ENCODE data around the gene BRIP1. TPM values are rescaled to one million over a fixed set of nuclear protein-coding genes. Genes with fewer than 3 reads are reported as not detected.
"Not testable (repeated sequence)": the region's sequence is repeated elsewhere in the genome, so short reads cannot be mapped to it uniquely, and the experiment has no call there.

BRIP1 gene
- total RNA-seq, 1 donor from 2014 or later, result 18.9 TPM

- Mint-ChIP-seq H3K9me3 (no peaks in the 10 kb centered on the region), H3K27me3 (no peaks in the 10 kb centered on the region), H3K27ac (no peak overlapping the region), H3K4me1 (ENCODE audit: unreplicated experiment) (no peaks in the 10 kb centered on the region), H3K4me3 (no peak overlapping the region), H3K36me3 (peaks cover 17% of the 10 kb centered on the region)
- TF ChIP-seq, protein P1, sequence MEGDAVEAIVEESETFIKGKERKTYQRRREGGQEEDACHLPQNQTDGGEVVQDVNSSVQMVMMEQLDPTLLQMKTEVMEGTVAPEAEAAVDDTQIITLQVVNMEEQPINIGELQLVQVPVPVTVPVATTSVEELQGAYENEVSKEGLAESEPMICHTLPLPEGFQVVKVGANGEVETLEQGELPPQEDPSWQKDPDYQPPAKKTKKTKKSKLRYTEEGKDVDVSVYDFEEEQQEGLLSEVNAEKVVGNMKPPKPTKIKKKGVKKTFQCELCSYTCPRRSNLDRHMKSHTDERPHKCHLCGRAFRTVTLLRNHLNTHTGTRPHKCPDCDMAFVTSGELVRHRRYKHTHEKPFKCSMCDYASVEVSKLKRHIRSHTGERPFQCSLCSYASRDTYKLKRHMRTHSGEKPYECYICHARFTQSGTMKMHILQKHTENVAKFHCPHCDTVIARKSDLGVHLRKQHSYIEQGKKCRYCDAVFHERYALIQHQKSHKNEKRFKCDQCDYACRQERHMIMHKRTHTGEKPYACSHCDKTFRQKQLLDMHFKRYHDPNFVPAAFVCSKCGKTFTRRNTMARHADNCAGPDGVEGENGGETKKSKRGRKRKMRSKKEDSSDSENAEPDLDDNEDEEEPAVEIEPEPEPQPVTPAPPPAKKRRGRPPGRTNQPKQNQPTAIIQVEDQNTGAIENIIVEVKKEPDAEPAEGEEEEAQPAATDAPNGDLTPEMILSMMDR (conservative IDR thresholded peaks at IDR 0.05), result no peak
- no peak for DNase-seq (ENCODE audit: extremely low spot score, unreplicated experiment)
These were observed 8.8 kb upstream of the BRIP1 start for GRCh38 chr17:61872099-61872498.

GRCh38 chr17:61869138-61869537, 5.8 kb upstream of the BRIP1 start:
- H3K27me3 Mint-ChIP-seq, result no peaks in the 10 kb centered on the region
- no peak for DNase-seq (ENCODE audit: extremely low spot score, unreplicated experiment)
- H3K36me3 Mint-ChIP-seq, result peaks cover 11% of the 10 kb centered on the region
- no peaks in the 10 kb centered on the region for H3K4me1 Mint-ChIP-seq (ENCODE audit: unreplicated experiment)
- H3K9me3 Mint-ChIP-seq, result no peaks in the 10 kb centered on the region
- no peak overlapping the region for H3K4me3 Mint-ChIP-seq
- TF ChIP-seq, protein P1 (conservative IDR thresholded peaks at IDR 0.05), result no peak
- no peak overlapping the region for H3K27ac Mint-ChIP-seq

- TF ChIP-seq, protein P1 (conservative IDR thresholded peaks at IDR 0.05), result no peak
- Mint-ChIP-seq H3K27me3 (no peaks in the 10 kb centered on the region), H3K27ac (no peak overlapping the region), H3K4me1 (ENCODE audit: unreplicated experiment) (peaks cover under 1% of the 10 kb centered on the region), H3K9me3 (no peaks in the 10 kb centered on the region), H3K4me3 (no peak overlapping the region), H3K36me3 (peaks cover 7% of the 10 kb centered on the region)
- DNase-seq (ENCODE audit: extremely low spot score, unreplicated experiment), result no peak
These were observed 4.7 kb upstream of the BRIP1 start for GRCh38 chr17:61868074-61868473.

- Mint-ChIP-seq H3K36me3 (peaks cover 7% of the 10 kb centered on the region), H3K4me3 (no peak overlapping the region), H3K27ac (no peak overlapping the region), H3K27me3 (no peaks in the 10 kb centered on the region), H3K9me3 (no peaks in the 10 kb centered on the region), H3K4me1 (ENCODE audit: unreplicated experiment) (peaks cover 8% of the 10 kb centered on the region)
- TF ChIP-seq, protein P1 (conservative IDR thresholded peaks at IDR 0.05), result no peak
- no peak for DNase-seq (ENCODE audit: extremely low spot score, unreplicated experiment)
These were observed 3.7 kb upstream of the BRIP1 start for GRCh38 chr17:61867033-61867432.

GRCh38 chr17:61863801-61864126, 436 bp upstream of the BRIP1 start:
- Mint-ChIP-seq H3K27ac (peak overlapping the region; percentile 98), H3K9me3 (no peaks in the 10 kb centered on the region), H3K27me3 (no peaks in the 10 kb centered on the region), H3K36me3 (peaks cover 3% of the 10 kb centered on the region), H3K4me1 (ENCODE audit: unreplicated experiment) (peaks cover 26% of the 10 kb centered on the region), H3K4me3 (peak overlapping the region; percentile 98)
- no peak for DNase-seq (ENCODE audit: extremely low spot score, unreplicated experiment)
- TF ChIP-seq, protein P1 (conservative IDR thresholded peaks at IDR 0.05), result no peak

DNA sequence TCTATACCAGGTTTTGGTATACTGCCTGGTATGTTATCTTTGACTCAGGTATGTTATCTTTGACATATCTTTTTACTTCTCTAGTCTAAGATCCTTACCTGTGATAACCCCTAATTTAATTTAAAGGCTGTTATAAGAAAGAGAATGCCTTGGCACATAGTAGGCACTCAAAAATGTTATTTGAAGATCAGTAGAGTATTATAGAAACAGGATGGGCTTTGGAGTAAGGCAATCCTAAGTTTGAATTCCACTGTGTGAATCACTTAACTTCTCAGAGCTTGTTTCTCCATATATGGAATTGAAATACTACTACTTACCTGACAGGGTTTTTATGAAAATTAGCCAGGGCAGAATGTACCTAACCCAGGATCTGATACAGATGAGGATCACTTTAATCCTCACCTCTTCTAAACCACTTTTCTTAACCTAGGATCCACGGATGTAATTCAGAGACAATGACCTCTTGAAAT, 1.2 kb downstream of the BRIP1 start:
- no peaks in the 10 kb centered on the region for H3K9me3 Mint-ChIP-seq
- TF ChIP-seq, protein P1 (conservative IDR thresholded peaks at IDR 0.05), result no peak
- peaks cover 3% of the 10 kb centered on the region for H3K36me3 Mint-ChIP-seq
- peak overlapping the region; percentile 98 for H3K4me3 Mint-ChIP-seq
- peak overlapping the region; percentile 98 for H3K27ac Mint-ChIP-seq
- DNase-seq (ENCODE audit: extremely low spot score, unreplicated experiment), result no peak
- H3K4me1 Mint-ChIP-seq (ENCODE audit: unreplicated experiment), result peaks cover 26% of the 10 kb centered on the region
- H3K27me3 Mint-ChIP-seq, result no peaks in the 10 kb centered on the region

DNA sequence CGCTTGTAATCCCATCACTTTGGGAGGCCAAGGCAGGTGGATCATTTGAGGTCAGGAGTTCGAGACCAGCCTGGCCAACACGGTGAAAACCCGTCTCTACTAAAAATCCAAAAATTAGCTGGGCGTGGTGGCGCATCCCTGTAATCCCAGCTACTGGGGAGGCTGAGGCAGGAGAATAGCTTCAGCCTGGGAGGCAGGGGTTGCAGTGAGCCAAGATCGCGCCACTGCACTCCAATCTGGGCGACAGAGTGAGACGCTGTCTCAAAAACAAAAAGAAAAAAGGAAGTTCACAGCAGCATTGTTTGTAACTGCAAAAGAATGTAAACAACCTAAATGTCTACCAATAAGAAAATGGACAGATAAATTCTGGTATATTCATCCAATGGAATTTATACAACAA, 2.9 kb downstream of the BRIP1 start:
- peaks cover 11% of the 10 kb centered on the region for H3K36me3 Mint-ChIP-seq
- H3K4me3 Mint-ChIP-seq; H3K27me3 Mint-ChIP-seq; H3K27ac Mint-ChIP-seq; DNase-seq (ENCODE audit: extremely low spot score, unreplicated experiment); H3K9me3 Mint-ChIP-seq: not testable (repeated sequence)
- H3K4me1 Mint-ChIP-seq (ENCODE audit: unreplicated experiment), result peaks cover 26% of the 10 kb centered on the region
